Lower leg skin (tissue), 3 donors: Measurements from ENCODE around the gene PTCRA.

Experiments used
- POLR2A ChIP-seq, 2 donors: fragments of 450-650 bp; IDR thresholded peaks; one replicate each; pipeline ENCODE4 v1.6.1; 2016 to 2017; ENCODE audit warnings: antibody characterized with exemption in 2 of 2, mild to moderate bottlenecking in 1 of 2, moderate library complexity in 1 of 2
- TF ChIP-seq, protein P1 (sequence below), 3 donors: fragments of 450-650 bp; IDR thresholded peaks; one replicate each; pipeline ENCODE4 v1.5.1; 2016; ENCODE audit warnings: antibody characterized with exemption in 3 of 3, mild to moderate bottlenecking in 3 of 3, moderate library complexity in 2 of 3

GRCh38 chr6:42877695-42878094, 38.2 kb upstream of the PTCRA start:
- TF ChIP-seq, protein P1, sequence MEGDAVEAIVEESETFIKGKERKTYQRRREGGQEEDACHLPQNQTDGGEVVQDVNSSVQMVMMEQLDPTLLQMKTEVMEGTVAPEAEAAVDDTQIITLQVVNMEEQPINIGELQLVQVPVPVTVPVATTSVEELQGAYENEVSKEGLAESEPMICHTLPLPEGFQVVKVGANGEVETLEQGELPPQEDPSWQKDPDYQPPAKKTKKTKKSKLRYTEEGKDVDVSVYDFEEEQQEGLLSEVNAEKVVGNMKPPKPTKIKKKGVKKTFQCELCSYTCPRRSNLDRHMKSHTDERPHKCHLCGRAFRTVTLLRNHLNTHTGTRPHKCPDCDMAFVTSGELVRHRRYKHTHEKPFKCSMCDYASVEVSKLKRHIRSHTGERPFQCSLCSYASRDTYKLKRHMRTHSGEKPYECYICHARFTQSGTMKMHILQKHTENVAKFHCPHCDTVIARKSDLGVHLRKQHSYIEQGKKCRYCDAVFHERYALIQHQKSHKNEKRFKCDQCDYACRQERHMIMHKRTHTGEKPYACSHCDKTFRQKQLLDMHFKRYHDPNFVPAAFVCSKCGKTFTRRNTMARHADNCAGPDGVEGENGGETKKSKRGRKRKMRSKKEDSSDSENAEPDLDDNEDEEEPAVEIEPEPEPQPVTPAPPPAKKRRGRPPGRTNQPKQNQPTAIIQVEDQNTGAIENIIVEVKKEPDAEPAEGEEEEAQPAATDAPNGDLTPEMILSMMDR (IDR thresholded peaks at IDR 0.05): no peak
- no peak for TF ChIP-seq POLR2A (IDR thresholded peaks at IDR 0.05)
